HG03103 (cell line): ENCODE results near the gene RAB11FIP5.
"Not testable (repeated sequence)": the region's sequence is repeated elsewhere in the genome, so short reads cannot be mapped to it uniquely, and the experiment has no call there.

Source experiments
- ATAC-seq: cut with Tn5 transposase; IDR thresholded peaks from one replicate; pipeline ENCODE4 v1.9.1; 2021; ENCODE audit warnings: low read depth; ENCODE audit not compliant: unreplicated experiment

Gene RAB11FIP5

DNA sequence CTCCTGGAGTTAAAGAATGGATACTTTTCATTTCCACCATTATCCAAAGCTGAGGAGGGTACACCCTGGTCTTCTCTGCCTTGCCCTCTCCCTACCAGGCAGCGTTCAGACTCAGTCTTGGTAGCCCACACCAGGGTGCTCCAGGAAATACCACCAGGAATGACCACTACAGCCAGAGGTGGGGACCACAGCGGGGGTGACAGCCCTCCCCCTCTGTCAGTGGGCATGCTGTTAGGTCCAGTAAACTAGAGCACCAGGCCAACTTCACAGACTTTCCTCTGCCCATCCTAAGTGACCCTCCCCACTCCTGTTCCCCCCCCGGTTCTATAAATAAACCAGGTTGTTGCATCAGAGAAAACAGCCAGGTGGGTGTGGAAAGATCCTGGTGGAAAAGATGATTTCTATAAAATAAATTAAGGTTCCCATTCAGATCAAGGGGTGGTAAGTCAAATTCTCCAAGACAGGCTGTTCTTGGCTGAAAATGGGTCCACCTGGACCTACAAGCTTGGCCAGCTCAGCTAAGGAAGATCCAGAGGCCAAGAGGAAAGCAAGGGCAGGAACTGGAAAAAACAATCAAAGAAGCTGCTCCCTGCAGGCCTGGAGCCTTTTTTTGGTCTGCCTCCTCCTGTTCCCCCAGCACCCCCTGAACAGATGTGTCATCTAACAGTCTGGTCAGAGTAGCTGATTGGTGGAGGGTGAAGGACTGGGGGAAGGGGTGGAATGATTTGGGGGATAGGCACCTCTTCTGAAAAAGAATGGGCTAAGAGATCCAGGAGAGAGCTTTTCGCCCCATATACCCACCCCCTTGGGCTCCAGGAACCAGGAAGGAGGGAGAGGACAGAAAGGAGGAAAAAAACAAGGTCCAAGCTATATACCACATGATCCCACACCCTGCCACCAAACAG is 2.3 kb downstream of the RAB11FIP5 start:
- no peak for ATAC-seq

GRCh38 chr2:73109431-73110167 is 3.1 kb downstream of the RAB11FIP5 start:
- no peak for ATAC-seq

- ATAC-seq, result no peak
Measured at GRCh38 chr2:73107211-73107926, 5.4 kb downstream of the RAB11FIP5 start.

DNA sequence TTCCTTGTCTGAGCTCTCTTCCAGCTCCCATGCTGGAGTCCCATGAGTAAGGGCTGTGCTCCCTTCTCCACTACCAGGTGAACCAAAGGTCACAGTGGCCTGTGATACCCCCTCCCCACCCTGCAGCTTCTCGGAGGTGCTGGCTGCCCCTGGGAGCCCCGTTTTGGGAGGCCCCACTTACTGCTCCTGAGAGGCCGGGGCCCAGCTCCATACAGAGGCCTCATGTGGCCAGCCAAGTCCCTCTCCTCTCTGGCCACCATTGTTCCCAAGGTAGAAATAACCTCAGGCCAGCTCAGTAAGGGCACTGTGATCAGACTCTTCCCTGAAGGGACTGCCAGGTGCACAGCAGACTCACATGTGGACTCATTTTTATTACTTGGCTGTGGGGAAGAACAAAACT is 6.0 kb downstream of the RAB11FIP5 start:
- ATAC-seq, result no peak

- no peak for ATAC-seq
Measured at GRCh38 chr2:73105511-73105971, 7.2 kb downstream of the RAB11FIP5 start.

DNA sequence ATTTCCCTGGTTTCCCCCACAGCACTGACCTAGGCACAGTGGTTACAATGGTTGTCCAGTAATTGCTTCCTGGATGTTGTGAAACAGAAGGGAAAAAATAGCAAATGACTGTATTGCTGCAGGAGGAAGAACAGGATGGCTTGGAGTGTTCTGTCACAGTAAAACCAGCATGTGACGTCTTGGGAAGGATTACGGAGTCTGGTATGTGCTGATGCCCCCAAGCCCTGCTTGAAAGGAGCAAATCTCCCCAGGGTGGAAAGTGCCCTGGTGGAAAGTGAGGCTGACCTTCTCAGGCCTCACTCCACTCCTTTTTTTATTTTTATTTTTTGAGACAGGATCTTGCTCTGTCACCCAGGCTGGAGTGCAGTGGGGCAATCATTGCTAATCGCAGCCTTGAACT is 7.8 kb downstream of the RAB11FIP5 start:
- ATAC-seq, result no peak

DNA sequence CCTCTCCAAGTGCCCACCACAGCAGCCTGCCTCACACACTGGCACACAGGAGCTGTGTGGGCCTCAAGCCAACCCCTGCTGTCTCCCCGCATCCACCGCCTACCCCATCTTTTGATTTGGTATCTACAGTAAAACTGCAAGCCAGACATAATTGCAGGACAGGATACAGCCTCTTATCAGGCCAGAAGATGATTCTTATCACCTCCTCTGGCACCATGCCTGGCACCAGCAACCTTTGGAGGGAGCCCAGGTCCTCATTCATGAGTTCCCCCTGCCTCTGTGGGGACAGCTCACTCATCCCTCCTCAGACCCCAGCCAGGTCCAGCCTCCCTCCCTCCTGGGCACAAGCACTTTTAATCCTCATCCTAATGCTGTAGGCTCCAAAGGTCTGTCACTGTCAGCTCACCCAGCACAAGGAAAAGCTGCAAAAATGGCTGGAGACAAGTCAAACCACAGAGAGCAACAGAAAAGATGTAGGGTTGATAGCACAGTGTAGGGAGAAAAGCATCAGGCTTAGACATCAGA is 9.7 kb downstream of the RAB11FIP5 start:
- ATAC-seq, result no peak

GRCh38 chr2:73101626-73102256 is 11.0 kb downstream of the RAB11FIP5 start:
- no peak for ATAC-seq

DNA sequence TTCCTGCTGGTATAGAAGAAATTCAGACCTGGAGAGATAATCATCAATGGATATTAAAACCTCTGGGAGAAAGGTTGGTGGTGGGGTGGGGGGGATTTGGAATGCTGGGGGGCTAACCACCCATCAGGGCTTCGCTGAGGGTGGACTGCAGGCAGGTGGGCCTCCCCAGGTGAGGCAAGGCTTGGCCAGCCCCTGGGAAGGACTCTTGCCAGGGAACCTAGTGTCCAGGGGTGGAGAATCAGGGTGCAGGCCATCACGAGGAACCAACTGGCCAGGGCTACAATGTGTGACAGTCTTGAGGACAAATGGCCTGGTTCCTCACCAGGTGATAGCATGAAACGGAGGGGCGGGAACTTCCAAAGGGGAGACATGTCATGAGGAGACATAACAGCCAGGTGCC is 11.8 kb downstream of the RAB11FIP5 start:
- ATAC-seq, result no peak

- ATAC-seq, result no peak
Measured at GRCh38 chr2:73099486-73099885, 13.3 kb downstream of the RAB11FIP5 start.

DNA sequence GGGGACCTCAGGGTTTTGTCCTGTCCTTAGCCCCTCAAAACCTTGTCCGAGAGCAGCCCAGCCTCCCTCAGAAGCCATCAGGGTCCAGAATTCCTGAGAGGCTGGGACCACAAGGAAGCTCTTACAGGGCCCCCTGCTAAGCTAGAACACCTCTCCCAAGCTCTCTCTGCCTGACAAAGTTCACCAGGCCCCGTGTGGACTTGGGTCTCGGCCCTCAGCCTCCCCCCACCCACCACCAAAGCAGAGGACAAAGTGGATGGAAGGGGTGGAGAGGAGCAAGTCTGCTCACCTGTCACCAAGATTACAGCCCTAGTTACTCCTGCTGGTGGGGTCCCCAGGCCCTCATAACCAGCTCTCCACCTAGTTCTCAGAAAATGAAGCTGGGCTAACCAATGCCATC is 16.8 kb downstream of the RAB11FIP5 start:
- no peak for ATAC-seq

DNA sequence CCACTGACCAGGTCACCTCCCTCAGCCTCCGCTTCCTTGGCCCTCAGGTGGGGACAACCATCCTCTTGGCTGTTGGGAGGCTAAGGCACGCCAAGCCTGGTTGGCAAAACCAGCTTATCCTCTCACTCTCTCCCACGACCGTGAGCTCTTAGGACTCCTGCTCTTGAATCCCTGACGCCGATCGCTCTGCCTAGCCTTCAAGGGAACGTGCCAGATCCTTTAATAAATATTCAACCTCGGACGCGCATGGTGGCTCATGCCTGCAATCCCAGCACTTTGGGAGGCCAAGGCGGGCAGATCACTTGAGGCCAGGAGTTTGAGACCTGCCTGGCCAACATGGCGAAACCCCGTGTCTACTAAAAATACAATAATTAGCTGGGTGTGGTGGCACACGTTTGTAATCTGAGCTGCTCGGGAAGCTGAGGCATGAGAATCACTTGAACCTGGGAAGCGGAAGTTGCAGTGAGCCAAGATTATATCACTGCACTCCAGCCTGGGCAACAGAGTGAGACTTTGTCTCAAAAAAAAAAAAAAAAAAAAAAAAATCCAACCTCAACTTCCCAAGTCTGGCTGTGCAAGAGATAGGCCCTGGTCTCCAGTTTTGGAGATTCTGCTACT is 19.0 kb downstream of the RAB11FIP5 start:
- ATAC-seq, result not testable (repeated sequence)

DNA sequence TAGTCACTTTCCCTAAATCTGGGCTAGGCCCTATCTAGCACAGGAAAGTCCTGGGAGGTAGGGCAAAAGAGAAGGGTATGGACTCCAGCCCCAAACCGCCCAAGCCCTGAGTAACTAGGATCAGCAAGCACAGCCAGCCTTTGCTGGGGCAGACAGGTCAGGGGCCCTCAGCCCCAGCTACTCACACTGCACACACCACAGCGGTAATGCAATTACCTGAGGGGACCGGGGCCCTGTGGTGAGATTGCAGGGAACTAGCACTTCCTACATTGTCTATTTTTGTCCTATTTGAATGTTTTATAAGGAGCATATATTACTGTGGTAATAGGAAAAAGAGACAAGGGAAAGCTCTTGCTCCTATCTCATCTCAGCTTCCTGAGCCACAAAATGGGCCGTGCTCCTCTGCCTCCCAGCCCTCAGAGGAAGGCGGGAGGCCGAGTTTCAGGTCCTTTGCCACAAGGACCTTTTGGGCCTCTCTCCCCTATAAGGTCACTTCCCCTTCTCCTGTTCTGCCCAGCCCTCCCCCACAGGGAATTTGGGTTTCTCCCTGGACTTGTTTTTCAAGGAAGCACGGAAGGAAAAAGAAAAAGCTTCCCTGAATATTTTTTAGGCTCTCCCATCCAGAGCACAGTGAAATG is 20.5 kb downstream of the RAB11FIP5 start:
- ATAC-seq, result no peak

GRCh38 chr2:73091696-73092095 is 21.1 kb downstream of the RAB11FIP5 start:
- ATAC-seq, result no peak

- ATAC-seq, result no peak
Measured at GRCh38 chr2:73091164-73091563, 21.6 kb downstream of the RAB11FIP5 start.

DNA sequence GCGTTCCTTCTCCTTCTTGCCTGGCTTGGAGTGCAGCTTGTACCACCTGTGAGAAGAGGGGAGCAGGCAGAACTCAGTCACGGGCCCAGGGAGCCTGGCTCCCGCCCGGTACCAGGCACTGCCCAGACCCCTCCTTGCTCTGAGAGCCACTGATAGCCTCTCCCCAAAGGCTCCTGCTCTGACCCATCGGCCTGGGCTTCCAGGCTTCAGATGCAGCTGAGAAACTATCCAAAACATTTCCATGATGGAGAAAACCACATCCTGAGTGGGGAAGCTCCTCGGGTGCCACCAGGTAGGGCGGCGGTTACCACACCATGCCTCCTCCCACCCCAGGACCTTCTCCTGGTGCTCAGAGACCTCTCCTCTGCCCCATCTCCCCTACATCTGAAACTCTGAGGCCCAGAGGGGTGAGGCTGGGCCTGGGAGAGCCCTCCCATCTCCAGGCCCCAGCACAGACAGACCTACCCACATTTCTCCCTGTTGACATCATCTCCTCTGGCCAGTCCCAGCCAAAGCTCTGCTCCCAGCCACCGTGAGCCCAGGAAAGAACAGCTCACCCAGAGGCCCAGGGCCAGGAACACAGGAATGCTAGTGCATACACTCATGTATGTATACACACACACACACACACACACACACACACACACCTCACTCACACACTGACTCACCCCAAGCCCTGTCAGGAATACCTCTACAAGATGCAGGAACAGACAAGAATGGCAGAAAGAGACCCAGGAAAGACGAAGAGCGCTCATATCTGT is 23.3 kb downstream of the RAB11FIP5 start:
- no peak for ATAC-seq

- ATAC-seq, result no peak
Measured at GRCh38 chr2:73088703-73089102, 24.0 kb downstream of the RAB11FIP5 start.

DNA sequence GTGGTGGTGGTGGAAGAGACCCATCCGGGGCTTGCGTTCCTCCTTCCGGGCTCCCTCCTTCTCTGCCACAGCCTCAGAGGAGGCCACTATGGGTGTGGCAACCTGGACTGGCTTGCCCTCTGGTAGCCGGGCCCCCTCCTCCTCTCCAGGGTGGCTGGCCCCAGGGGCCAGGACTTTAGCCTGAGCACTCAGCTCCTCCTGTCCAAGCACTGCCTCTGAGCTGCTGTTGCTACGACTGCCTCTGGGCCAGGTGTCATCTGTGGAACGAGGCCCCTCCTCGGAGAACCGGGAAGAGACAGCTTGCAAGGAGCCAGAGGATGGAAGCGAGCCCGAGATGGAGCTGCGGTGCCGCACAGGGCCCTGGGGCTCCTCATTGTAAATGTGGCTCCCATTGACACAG is 24.5 kb downstream of the RAB11FIP5 start:
- no peak for ATAC-seq

- no peak for ATAC-seq
Measured at GRCh38 chr2:73087311-73087710, 25.4 kb downstream of the RAB11FIP5 start.
